Globus pallidus (tissue), 1 donor: ENCODE measurements around the gene APP.
"Not testable (repeated sequence)": the region's sequence is repeated elsewhere in the genome, so short reads cannot be mapped to it uniquely, and the experiment has no call there.

Experiments used
- DNase-seq: peaks from one replicate; pipeline ENCODE4 v3.0.0-alpha.2; 2015; ENCODE audit warnings: low spot score

APP gene

DNA sequence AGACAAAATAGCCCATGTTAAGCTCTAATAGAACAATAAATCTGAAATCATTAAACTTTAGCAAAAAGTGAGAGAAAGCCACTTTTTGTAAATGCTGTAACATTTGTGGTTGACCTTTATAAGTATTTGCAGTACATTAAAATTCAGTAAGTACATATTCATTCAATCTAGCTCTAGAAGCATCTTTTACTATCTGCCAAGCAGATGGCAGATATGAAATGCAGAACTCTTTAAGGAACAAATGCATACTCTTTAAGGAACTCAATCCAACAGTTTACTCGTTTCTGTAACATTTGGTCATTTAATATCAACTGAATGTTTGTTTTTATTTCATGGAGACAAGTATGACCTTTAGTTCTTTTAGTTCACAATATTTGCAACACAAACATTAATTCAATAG lies 150.1 kb downstream of the APP start:
- DNase-seq: no peak

DNA sequence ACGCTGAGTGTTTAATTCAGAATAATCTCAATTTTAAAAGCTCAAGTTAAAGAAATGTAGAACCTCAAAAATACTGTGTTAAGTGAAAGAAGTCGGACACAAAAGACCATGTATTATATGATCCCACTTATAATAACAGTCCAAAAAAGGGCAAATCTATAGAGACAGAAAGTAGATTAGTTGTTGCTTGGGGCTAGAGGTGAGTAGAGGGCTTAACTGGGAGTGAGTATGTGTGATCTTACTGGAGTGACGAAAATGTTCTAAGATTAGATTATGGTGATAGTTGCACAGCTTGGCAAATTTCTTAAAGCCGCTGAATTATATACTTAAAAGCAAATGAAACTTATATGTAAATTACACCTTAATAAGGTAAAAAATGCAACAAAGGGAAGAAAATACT lies 150.5 kb downstream of the APP start:
- no peak for DNase-seq

DNA sequence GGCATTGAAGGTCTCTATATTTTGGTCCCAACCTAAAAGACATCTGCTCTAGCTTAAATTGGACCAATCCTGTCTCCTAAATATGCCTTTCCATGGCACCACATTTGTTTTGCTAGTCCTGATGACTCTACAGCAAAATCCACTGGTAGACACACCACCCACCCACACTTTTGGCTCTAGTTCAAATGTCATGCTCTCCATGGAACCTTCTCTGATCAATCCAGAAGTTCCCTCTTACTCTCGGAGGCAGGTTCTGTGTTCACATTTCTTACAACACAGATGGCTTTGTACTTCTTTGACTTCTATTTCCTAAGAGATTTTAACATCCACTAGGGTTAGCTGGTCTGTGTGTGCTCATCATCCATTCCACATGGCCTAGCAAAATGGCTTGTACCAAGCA lies 151.3 kb downstream of the APP start:
- DNase-seq: no peak

DNA sequence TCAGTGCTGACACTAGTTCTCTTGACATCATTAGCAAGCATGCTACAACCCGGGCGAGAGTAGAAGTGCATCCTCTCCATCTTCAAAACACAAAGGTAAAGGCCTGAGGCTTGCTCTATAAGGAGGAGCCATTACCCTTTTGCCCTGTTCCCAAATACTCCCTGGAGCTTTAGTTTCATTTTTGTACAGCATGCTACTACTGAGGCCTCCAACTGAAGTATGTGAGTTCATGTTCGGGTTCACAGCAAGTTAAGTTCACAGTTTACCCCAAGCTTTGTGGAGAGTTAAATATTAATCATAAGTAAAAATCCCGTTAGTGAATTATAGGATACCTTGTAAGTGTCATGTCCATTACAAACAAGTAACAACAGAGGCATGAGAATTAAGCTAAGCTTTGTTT lies 156.6 kb downstream of the APP start:
- no peak for DNase-seq

DNA sequence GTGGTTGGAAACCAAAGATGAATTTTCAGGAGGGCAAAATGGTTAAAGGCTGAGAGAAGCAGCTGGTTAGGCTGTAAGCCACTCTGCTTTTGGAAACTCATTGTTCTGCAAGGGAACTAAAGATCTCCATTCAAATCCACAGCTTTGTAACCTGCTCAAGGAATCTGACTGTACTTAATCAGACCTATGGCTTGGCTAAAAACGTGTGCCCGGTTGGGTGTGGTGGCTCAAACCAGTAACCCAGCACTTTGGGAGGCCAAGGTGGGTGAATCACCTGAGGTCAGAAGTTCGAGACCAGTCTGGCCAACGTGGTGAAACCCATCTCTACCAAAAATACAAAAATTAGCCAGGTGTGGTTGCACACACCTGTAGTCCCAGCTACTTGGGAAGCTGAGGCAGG lies 158.1 kb downstream of the APP start:
- not testable (repeated sequence) for DNase-seq

DNA sequence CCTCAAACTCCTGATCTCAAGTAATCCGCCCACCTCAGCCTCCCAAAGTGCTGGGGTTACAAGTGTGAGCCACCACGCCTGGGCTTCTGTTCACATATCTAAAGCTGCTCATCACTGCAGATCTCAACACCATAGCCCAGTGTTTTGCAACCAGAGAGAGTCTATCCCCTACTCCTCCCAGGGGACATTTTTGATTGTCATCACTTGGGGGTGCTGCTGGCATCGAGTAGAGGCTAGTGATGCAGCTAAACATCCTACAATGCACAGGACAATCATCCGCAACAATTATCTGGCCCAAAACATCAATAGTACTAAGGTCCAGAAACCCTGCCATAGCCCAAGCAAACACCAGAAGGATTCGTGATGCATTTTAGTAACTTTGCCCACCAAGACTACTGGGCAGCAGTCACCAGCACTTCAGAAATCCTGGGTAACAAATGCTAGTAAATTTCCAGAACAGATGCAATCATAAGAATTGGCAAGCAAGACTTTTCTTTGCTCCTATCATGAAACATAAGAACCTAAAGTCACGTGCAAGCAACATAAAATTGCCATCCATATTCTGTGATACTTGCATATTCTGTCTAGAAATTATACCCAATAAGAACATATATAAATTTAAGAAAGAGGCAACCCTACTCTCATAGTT lies 159.2 kb downstream of the APP start:
- DNase-seq: no peak

DNA sequence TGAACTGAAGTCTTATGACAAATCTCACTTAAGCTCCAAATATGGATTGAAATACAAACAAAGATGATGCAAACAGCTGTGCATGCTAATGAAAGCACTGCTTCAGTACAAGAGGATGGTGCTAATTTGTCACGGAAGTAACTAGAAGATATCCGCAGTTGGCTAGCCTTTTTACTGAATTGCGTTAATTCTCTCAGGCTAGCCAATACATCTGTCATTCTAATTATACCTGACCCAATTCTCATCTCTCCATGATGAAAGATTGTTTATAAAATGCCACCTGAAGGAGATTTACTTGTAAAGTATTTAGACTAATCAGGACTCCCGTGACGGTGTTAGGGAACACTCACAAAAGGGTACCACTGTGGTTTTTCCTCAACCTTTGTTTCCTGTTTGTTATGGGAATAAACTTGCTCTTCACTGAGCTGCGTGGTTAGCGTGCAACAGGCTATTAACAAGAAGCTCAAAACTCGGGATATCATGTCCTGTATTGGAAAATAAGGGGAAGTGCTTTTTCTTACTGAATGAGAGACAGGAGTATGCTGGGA lies 162.5 kb downstream of the APP start:
- DNase-seq: peak; percentile 62

DNA sequence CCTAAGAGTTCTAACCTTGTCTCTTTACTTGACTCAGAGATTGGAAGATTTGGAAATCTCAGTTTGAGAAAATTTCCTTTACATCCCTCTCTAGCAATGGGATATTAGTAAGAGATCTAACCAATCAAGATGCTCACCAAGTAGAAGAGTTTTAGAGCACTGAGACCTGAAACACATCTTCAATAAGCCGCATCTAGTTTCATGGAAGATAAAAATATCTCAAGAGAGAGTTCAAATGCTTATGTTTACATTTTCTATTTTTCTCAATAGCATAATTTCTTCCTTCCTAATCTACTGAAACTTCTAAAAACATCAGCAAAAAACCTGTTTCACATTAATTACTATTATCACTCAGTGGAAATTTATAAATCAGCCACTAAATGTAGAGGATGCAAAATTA lies 165.1 kb downstream of the APP start:
- no peak for DNase-seq

DNA sequence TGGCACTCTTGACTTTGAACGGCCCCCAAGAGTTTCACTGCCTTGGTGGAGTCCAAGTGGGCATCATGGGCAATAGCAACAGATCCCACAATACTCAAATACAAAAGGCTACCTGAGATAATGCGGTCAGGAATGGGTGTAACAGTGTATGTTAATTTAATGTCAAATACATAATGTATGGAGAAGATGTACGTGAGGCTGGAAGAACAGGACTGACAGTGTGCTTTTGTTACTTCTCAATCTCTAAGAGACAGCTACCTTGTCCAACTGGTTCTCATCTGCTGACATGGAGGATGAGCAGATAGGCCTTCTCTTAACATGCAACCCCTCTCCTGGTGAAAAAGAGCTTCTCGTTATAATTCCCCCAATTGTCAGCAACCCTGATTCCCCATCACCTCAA lies 167.2 kb downstream of the APP start:
- DNase-seq: no peak

DNA sequence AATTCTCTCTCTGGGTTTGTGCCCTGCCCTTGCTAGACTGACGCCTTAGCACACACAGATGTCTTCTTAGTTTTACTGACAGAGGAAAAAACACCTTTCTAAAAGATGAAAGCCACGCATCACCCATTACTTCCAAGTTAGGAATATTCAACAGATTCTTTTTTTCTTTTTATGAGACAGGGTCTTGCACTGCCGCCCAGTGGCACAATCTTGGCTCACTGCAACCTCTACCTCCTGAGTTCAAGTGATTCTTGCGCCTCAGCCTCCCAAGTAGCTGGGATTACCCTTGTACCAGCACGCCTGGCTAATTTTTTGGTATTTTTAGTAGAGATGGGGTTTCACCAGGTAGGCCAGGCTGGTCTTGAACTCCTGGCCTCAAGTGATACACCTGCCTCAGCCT lies 169.2 kb downstream of the APP start:
- DNase-seq: no peak

DNA sequence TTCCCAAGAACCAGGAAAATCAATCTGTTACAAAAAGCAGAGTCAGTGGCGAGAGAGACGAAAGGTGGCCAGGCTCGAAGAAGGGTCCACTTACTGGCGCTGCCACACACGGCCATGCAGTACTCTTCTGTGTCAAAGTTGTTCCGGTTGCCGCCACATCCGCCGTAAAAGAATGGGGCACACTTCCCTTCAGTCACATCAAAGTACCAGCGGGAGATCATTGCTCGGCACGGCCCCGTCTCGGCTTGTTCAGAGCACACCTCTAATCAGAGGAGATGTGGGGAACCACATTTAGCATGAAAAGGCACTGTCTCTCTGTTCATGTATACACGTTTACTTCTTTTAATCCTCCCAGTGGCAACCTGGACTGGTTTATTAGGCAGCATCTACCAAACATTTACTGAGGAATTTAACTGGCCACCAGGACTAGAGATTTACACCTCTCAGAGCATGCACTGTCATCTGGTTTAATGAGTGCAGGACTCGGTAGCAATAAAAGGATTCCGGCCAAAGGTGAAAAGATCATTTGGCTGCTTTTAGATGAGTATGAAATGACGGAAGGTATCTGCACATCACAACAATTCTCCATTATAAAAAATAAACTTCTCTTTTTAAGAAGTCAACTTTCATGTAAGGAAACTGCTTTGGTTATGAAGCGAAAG lies 170.5 kb downstream of the APP start:
- no peak for DNase-seq

DNA sequence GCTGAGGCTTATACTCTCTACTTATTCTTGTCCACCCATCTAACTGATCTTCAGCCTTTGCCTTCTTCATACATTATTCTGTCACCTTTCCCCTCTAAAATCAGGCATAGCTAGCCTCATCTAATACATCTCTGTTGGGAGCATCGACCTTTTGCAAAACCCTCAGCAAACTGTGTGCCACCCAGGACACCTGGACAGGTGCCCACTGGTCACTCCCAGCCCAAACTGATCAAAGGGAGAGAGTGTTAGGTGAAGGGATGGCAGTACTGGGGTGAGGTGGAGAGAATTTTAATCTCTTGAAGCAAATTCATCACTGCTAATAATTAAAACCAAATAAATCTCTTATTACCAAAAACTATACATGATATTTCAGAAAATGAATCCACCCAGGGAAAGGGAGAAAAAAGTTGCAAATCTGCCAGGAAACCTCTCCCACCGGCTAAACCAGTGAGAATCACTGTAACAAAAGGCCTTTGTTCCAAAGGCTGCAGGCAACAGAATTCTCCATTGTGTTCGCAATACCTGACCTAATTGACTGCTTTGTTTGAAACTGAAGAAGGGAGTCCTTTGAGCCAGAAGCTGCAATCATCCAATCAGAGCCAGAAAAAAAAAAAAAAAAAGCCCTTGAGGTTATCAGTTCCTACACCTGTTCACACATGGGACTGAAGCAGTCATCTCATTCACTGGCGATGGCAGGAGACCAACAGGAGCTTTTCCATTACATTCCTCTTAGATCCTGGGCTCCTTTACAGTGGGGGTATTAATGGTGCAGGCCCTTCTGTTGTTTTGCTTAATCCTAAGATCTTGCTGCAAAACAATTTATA lies 172.6 kb downstream of the APP start:
- peak; percentile 95 for DNase-seq

DNA sequence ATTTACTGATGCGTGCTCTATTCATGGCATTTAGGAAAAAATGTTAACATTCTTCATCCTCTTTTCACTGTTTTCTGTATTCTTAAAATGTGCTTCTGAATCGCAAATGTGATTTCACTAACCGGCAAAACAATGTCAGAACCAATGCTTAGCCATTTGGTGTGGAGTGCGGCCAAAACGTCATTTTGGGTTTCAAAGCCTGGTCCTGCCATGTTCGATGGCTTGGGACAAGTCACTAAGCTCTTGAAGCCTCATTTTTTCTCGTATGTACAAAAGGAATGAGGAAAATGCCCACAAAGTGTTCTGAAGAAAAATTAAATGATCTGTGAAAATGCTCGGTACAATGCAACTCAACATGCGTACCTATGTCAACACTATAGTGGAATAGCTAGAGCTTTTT lies 175.3 kb downstream of the APP start:
- DNase-seq: peak; percentile 80

DNA sequence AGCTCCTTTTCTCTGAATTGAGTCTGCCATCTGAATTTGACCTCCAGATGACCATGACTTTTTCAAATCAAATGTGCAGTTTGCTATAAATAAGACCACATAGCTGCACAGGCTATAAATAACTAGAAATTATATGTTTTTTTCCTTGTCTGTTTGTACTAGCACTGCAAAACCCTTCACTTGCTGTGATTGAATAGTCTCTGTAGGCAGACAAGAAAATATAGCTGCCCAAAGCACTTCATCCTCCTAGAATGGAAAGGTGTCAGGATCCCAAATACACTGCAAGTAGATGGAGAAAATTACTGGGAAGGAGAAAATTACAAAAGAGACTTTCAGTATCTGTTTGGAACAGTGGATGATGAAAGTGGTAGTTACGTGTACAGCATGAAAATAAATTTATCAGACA lies 175.8 kb downstream of the APP start:
- DNase-seq: peak; percentile 76

DNA sequence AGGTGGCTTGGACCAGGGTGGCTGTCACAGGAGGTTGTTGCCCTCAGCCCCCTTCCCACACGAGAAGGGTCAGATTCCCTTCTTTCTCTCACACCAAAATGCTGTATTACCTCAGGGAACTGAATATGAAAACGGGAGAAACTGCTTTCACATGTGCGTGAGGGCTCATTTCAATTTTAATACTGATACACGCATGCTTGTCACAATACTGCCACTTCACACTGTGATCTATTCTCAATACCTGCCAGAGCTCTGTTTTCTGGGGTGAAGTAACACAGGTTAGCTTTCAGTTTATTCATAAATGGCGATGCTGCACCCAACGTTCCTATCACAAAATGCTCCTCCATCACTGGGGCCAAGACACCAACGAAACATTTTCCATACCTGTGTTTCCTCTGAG lies 181.8 kb downstream of the APP start:
- DNase-seq: no peak

DNA sequence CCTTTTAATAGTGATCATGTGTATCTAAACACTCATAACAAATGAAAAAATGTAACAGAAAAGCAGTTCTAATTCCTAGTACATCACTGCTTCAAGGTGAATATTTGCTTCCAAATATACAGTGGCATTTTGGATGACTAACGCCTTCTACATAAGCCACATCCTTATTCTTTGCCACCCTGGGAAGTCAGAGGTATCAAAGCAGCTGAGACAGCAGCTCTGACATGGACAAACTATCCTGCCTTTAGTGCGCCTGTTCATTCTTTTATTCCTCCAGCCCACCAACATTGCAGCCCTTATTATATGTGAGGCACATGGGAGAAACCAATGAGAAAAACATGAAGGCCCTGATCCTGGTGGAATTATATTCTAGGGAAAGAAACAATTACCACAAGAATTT lies 183.0 kb downstream of the APP start:
- no peak for DNase-seq

DNA sequence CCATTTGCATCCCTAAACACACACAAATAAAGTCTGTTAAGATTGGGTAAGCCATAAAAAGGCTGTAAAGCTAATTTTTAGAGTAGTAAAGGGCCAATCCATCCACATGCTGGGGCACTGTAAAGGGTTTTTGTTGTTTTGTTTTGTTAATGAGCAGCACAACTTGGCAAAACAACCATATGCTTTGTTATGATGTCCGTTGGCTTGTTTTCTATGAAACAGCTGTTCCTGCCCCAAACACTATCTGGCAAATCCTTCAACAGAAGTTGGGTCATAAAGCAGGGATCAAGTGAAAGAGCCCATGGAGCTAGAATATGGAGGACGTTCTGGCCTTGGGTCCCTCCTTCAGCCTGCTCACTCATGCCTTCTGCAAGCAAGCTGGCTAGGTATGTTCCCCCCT lies 183.6 kb downstream of the APP start:
- DNase-seq: peak; percentile 74

DNA sequence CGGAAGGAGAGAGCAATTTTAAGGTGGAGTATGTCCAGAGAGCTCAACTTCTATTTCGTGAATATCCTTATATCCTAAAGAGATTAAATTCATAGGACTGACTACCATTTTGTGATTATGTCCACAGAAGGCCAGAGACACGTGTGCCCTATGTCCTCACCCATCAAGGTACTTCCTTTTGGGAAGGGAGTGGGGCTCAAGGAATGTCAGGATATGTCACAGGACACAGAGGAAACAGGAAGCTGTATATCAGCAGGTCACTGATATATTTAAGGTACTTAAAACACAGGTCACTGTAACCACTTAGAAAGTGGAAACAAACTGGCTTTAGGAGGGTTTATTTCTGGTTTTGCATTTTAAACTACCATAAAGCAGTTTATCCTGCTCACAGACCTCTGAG lies 184.6 kb downstream of the APP start:
- no peak for DNase-seq

DNA sequence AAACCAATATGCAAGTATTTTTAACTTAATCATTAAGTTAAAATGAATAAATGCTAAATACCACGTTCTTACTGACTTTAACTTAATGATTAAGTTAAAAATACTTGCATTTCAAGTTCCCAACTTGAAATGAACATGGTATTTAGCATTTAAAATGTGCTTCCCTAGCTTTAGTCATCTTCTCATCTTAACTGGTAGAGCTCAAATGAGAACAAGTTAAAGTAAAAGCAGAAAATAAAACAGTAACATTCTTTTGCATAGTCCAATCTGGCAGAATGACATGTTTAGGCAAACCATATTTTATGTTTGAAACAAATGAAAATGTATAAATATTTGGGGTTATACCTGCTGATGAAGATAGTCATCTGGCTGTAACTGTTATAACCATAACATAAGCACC lies 186.0 kb downstream of the APP start:
- no peak for DNase-seq

DNA sequence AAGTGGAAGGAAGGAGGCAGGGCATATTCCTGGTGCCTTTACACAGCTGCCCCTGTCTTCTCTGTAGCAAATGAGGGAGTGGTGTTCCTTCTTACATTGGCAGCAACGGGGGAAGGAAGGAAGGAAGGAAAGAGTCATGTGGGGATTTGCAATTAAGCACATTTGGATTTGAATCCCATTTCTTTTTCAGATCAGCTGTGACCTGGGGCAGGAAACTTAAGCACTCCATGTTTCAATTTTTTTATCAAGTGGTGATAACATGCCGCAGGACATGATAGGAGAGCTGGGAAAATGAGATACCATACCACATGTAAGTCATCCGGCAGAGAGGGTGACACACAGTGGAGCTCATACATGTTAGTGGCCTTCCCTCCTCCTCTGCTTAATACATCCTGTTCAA lies 186.8 kb downstream of the APP start:
- peak; percentile 63 for DNase-seq

DNA sequence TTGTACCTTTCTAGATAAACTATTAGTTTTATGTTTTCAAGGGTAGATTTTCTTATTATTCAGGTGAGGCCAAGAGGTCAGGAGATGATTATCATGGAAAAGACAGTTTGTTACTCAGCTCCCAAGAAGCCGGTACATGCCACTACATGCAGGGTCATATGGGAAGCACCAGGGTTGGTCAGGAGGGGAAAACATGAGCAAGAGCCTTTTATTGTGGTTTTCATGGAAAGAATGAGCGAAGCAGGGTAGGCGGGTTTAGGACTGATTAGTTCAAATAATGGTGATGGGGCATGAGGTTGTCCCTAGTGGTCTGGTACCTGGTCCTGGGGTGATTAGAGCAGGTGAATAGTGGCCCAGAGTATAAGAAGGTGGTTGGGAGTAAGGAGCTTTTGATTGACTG lies 189.9 kb downstream of the APP start:
- no peak for DNase-seq

DNA sequence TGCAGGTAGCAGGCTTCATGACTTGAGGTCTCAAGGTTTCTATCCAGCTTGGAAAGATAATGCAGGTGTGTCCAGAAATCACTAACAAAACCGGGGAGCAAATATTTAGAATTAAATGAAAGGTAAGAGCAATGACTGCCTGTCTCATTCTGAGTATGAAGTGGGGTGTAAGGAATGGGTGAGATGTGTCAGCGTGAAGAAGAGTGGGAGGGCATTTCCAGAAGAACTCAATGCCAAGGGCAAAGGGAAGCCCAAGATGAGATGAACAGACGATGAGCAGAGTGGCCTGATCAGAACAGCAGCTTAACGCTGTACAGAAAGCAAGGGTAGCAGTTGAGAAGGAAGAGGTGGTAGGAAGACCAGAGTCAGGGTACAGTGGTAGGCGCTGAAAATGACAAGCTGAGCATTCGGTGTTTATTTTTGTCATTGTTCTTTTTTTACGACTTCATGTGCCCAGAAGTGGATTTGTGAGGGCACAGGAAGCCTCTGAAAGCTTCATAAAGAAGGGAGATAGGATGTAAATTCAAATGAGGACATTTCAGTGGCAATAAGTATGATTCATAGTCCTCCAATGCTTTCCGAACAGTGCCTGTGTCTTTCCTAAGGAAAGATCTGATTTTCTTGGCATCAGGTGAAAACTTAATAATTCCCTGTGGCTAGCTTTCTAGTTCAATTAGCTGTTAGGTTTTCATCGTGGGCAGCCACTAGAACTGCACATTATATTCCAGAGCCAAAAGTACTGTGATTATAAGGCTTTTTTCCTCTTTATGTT lies 190.5 kb downstream of the APP start:
- DNase-seq: no peak
